ENCODE measurements around the gene PPP1R12B. TPM values are rescaled to one million over a fixed set of nuclear protein-coding genes. Genes with fewer than 3 reads are reported as not detected.

The PPP1R12B gene
- polyA plus RNA-seq, 3 donors from 2014 or later: 3.8 to 8.3 (median 4.3) TPM

Other genes starting within 250 kb of the PPP1R12B start
- under 1 TPM in 2 of 3 donors, not detected in 1; 0.10 to 0.16 TPM for gene GPR37L1, start 225.8 kb upstream of the PPP1R12B start, polyA plus RNA-seq
- gene ARL8A, start 204.0 kb upstream of the PPP1R12B start, polyA plus RNA-seq: 10 to 100 TPM in 2 of 3 donors, 1 to 10 TPM in 1; 9.7 to 15.0 (median 11.0) TPM
- gene PTPN7, start 188.1 kb upstream of the PPP1R12B start, polyA plus RNA-seq: 100 to 1,000 TPM in 1 of 3 donors, 10 to 100 TPM in 2; 55.4 to 126 (median 58.4) TPM
- gene LGR6, start 154.9 kb upstream of the PPP1R12B start, polyA plus RNA-seq: 10 to 100 TPM; 10.9 to 26.8 (median 21.1) TPM
- gene UBE2T, start 6.8 kb upstream of the PPP1R12B start, polyA plus RNA-seq: 1 to 10 TPM; 4.2 to 6.2 (median 6.1) TPM

All from immature natural killer cell (primary cell).